NCI-H2227 (cell line): Measurements from ENCODE around the gene NCK2.
"Not testable (repeated sequence)": the region's sequence is repeated elsewhere in the genome, so short reads cannot be mapped to it uniquely, and the experiment has no call there.

Experiments used
- DNase-seq: peaks from one replicate; lab custom pipeline; 2025; ENCODE audit not compliant: unreplicated experiment; lab: John Stamatoyannopoulos, UW

NCK2 gene

GRCh38 chr2:105883911-105884694, 139.4 kb downstream of the NCK2 start:
- DNase-seq, result no peak

GRCh38 chr2:105885456-105885855, 140.7 kb downstream of the NCK2 start:
- no peak for DNase-seq

- no peak for DNase-seq
Observed at GRCh38 chr2:105886029-105886454, 141.3 kb downstream of the NCK2 start.

GRCh38 chr2:105886687-105887086, 142.0 kb downstream of the NCK2 start:
- DNase-seq, result no peak

- DNase-seq, result no peak
Observed at GRCh38 chr2:105887256-105887655, 142.5 kb downstream of the NCK2 start.

- no peak for DNase-seq
Observed at GRCh38 chr2:105888625-105889024, 143.9 kb downstream of the NCK2 start.

GRCh38 chr2:105889046-105889445, 144.3 kb downstream of the NCK2 start:
- DNase-seq, result no peak

GRCh38 chr2:105890111-105890510, 145.4 kb downstream of the NCK2 start:
- no peak for DNase-seq

GRCh38 chr2:105890856-105891255, 146.1 kb downstream of the NCK2 start:
- no peak for DNase-seq

- no peak for DNase-seq
Observed at GRCh38 chr2:105893011-105893995, 148.6 kb downstream of the NCK2 start.

- no peak for DNase-seq
Observed at GRCh38 chr2:105894327-105894944, 149.7 kb downstream of the NCK2 start.

GRCh38 chr2:105895990-105896764, 151.5 kb downstream of the NCK2 start:
- no peak for DNase-seq

- no peak for DNase-seq
Observed at GRCh38 chr2:105896765-105897163, 152.1 kb downstream of the NCK2 start.

- DNase-seq, result not testable (repeated sequence)
Observed at GRCh38 chr2:105897694-105898093, 153.0 kb downstream of the NCK2 start.

GRCh38 chr2:105903051-105903674, 158.5 kb downstream of the NCK2 start:
- no peak for DNase-seq

- no peak for DNase-seq
Observed at GRCh38 chr2:105904938-105905337, 160.2 kb downstream of the NCK2 start.

- DNase-seq, result no peak
Observed at GRCh38 chr2:105906481-105906880, 161.8 kb downstream of the NCK2 start.

- no peak for DNase-seq
Observed at GRCh38 chr2:105907184-105907583, 162.5 kb downstream of the NCK2 start.

GRCh38 chr2:105909215-105909614, 164.5 kb downstream of the NCK2 start:
- no peak for DNase-seq
